ENCODE measurements around the gene ARSD. TPM values are rescaled to one million over a fixed set of nuclear protein-coding genes. Genes with fewer than 3 reads are reported as not detected.

ARSD gene
- total RNA-seq, 1 experiment from 2014 or later = 10.3 TPM

DNA sequence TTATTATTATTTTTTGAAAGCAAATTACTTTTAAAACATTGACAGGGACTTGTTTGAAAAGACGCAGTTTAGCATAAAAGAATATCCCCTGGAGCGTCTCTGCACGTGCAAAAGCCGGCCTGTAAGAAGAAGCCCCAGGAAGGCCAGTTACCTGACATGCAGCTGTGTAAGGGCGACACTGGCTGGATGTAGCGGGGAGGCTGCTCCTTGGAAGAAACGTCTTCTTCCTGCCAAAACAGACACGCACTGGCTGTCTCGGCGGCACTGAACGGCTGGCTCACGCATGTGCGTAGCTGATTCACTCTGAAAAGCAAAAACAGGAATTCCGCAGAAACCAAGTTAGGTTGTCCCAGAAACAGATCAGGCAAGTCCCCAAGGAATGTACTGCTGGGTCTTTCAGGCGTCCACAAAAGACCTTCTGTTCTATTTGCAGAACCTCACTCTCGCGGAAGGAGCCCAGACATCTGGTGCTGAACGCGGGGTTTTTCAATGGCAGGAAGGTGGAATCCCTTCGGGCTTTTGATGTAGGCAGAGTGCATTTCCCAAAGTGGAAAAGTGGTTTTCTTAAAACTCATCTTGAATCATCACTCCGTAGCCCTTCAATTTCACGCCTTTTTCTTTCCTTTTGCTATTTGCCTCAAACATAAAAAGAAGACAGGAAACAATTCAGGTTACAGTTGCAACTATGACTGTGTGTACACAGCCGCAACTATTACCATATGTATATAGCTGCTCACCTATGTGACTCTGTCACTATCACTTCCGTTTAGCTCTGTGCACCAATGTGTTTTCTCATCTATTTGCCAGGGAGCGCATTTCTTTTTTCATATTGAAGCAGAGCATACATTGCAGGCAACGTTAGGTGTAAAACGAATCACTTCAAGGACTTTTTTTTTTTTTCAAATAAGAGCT lies 39.1 kb upstream of the ARSD start:
- H3K27me3 Mint-ChIP-seq (ENCODE audit: low read depth) = peaks cover 3% of the 10 kb centered on the region; the same call in 1 of the 2 replicates
- WGBS (ENCODE audit: extremely low coverage, insufficient read length, low lambda C conversion rate) = no CpG with 5 or more reads among the region's 27 CpGs
- no peak overlapping the region for H3K9ac ChIP-seq (ENCODE audit: extremely low read depth, insufficient read length, low read length)
- H3K23me2 ChIP-seq (ENCODE audit: insufficient read length, low read depth, low read length, poor library complexity, severe bottlenecking) = no peaks in the 10 kb centered on the region
- no peaks in the 10 kb centered on the region for H3K79me1 ChIP-seq (ENCODE audit: insufficient read depth, low read depth, low read length, poor library complexity, severe bottlenecking)
- peaks cover 2% of the 10 kb centered on the region for H3K4me1 ChIP-seq (ENCODE audit: insufficient read depth, low read length)
- peaks cover 37% of the 10 kb centered on the region in 2 experiments for H3K4me1 Mint-ChIP-seq
- H3K27me3 ChIP-seq (ENCODE audit: insufficient read depth, low read length) = no peaks in the 10 kb centered on the region
- H3K18ac ChIP-seq (ENCODE audit: insufficient read length, low read depth, low read length) = no peak overlapping the region
- H3K14ac ChIP-seq (ENCODE audit: insufficient read depth, low read length) = no peak overlapping the region
- H4K8ac ChIP-seq (replicated peaks; ENCODE audit: insufficient read length, low read depth, low read length) = no peak overlapping the region
- H3K36me3 Mint-ChIP-seq (ENCODE audit: insufficient read depth in 1 of 3, low read depth in 3 of 3) = peaks cover 10 to 13% (median 11%) of the 10 kb centered on the region in 3 experiments; a peak in 6 of 7 replicates
- peak overlapping the region in 1 of 2 experiments; percentile 45; a peak in 2 of 5 replicates for H3K4me3 Mint-ChIP-seq
- no peak overlapping the region for H2BK20ac ChIP-seq (ENCODE audit: low read depth, low read length, poor library complexity, severe bottlenecking)
- no peaks in the 10 kb centered on the region for H4K20me1 ChIP-seq (ENCODE audit: control insufficient read depth, insufficient read depth, insufficient read length)
- no peak overlapping the region for H4K5ac ChIP-seq (ENCODE audit: insufficient read length, low read depth, low read length)
- no peak overlapping the region for H3K27ac ChIP-seq (ENCODE audit: insufficient read length, low read depth, low read length)
- peak overlapping the region; percentile 1 for H2AFZ ChIP-seq (ENCODE audit: low read length)
- H3K79me2 ChIP-seq (ENCODE audit: insufficient read depth, low read length) = no peaks in the 10 kb centered on the region
- peak; percentile 35 for DNase-seq
- no peak overlapping the region for H2BK12ac ChIP-seq (ENCODE audit: insufficient read length, low read depth, low read length)
- H3T11ph ChIP-seq (ENCODE audit: low read length) = no peak overlapping the region
- H2BK120ac ChIP-seq (ENCODE audit: low read depth, low read length, poor library complexity, severe bottlenecking) = no peak overlapping the region
- H2BK5ac ChIP-seq (ENCODE audit: insufficient read length, low read length) = no peak overlapping the region
- H3K4ac ChIP-seq (ENCODE audit: low read depth, low read length) = no peak overlapping the region
- no peak overlapping the region for H4K91ac ChIP-seq (ENCODE audit: insufficient read length, low read depth, low read length)
- H3K27ac Mint-ChIP-seq = peak overlapping the region in 2 of 3 experiments; percentile 42 to 59; a peak in 1 of 7 replicates
- no peak overlapping the region for H2BK15ac ChIP-seq (ENCODE audit: low read depth, low read length)
- TF ChIP-seq, protein P1, sequence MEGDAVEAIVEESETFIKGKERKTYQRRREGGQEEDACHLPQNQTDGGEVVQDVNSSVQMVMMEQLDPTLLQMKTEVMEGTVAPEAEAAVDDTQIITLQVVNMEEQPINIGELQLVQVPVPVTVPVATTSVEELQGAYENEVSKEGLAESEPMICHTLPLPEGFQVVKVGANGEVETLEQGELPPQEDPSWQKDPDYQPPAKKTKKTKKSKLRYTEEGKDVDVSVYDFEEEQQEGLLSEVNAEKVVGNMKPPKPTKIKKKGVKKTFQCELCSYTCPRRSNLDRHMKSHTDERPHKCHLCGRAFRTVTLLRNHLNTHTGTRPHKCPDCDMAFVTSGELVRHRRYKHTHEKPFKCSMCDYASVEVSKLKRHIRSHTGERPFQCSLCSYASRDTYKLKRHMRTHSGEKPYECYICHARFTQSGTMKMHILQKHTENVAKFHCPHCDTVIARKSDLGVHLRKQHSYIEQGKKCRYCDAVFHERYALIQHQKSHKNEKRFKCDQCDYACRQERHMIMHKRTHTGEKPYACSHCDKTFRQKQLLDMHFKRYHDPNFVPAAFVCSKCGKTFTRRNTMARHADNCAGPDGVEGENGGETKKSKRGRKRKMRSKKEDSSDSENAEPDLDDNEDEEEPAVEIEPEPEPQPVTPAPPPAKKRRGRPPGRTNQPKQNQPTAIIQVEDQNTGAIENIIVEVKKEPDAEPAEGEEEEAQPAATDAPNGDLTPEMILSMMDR (conservative IDR thresholded peaks at IDR 0.05) = no peak
- no peaks in the 10 kb centered on the region for H3K9me3 ChIP-seq (ENCODE audit: control insufficient read depth, low read depth, low read length)
- no peak overlapping the region for H3K4me2 ChIP-seq (ENCODE audit: insufficient read depth, insufficient read length, low read length)
- no peak overlapping the region for H3K23ac ChIP-seq (ENCODE audit: insufficient read length, low read depth, low read length)
- H3K9me3 Mint-ChIP-seq = peaks cover 14 to 22% of the 10 kb centered on the region in 2 experiments
- no peak overlapping the region for H3K56ac ChIP-seq (ENCODE audit: insufficient read length, low read depth, low read length)
- H2AK5ac ChIP-seq (ENCODE audit: insufficient read length, low read length) = no peak overlapping the region
